Measurements from ENCODE around the gene HS6ST3.

The HS6ST3 gene

GRCh38 chr13:96673825-96674224, 583.9 kb downstream of the HS6ST3 start:
- DNase-seq = no peak

- no peak for DNase-seq
These were observed 587.1 kb downstream of the HS6ST3 start for GRCh38 chr13:96677029-96677428.

- no peak for DNase-seq
These were observed 588.9 kb downstream of the HS6ST3 start for GRCh38 chr13:96678801-96679200.

GRCh38 chr13:96680898-96681297, 591.0 kb downstream of the HS6ST3 start:
- DNase-seq = no peak

GRCh38 chr13:96681766-96682165, 591.9 kb downstream of the HS6ST3 start:
- no peak for DNase-seq

GRCh38 chr13:96684469-96684868, 594.6 kb downstream of the HS6ST3 start:
- DNase-seq = no peak

GRCh38 chr13:96684907-96685306, 595.0 kb downstream of the HS6ST3 start:
- DNase-seq = no peak

GRCh38 chr13:96686286-96686685, 596.4 kb downstream of the HS6ST3 start:
- no peak for DNase-seq

GRCh38 chr13:96687191-96687590, 597.3 kb downstream of the HS6ST3 start:
- no peak for DNase-seq

GRCh38 chr13:96690998-96691397, 601.1 kb downstream of the HS6ST3 start:
- DNase-seq = no peak

GRCh38 chr13:96696389-96696900, 606.5 kb downstream of the HS6ST3 start:
- no peak for DNase-seq

GRCh38 chr13:96700657-96701056, 610.8 kb downstream of the HS6ST3 start:
- DNase-seq = no peak

GRCh38 chr13:96707146-96707545, 617.2 kb downstream of the HS6ST3 start:
- DNase-seq = no peak

GRCh38 chr13:96710166-96710862, 620.4 kb downstream of the HS6ST3 start:
- DNase-seq = peak; percentile 58

GRCh38 chr13:96720446-96720845, 630.5 kb downstream of the HS6ST3 start:
- no peak for DNase-seq

GRCh38 chr13:96726651-96727050, 636.7 kb downstream of the HS6ST3 start:
- no peak for DNase-seq

GRCh38 chr13:96728463-96728862, 638.6 kb downstream of the HS6ST3 start:
- DNase-seq = no peak

- DNase-seq = no peak
These were observed 640.8 kb downstream of the HS6ST3 start for GRCh38 chr13:96730676-96731075.

GRCh38 chr13:96734499-96734898, 644.6 kb downstream of the HS6ST3 start:
- no peak for DNase-seq

- DNase-seq = no peak
These were observed 651.9 kb downstream of the HS6ST3 start for GRCh38 chr13:96741779-96742178.

- DNase-seq = no peak
These were observed 653.6 kb downstream of the HS6ST3 start for GRCh38 chr13:96743296-96744089.

GRCh38 chr13:96744367-96745331, 654.7 kb downstream of the HS6ST3 start:
- no peak for DNase-seq

- no peak for DNase-seq
These were observed 657.0 kb downstream of the HS6ST3 start for GRCh38 chr13:96746886-96747285.
